GM23248 (cell line): Measurements from ENCODE around the gene ZNF264. TPM values are rescaled to one million over a fixed set of nuclear protein-coding genes. Genes with fewer than 3 reads are reported as not detected.

Experiments
- DNase-seq: peaks from one replicate; pipeline ENCODE4 v3.0.0-alpha.2; 2015
- H2AFZ ChIP-seq: fragments of 200-600 bp; sonication (generic); 2 replicates; pipeline ENCODE4 v1.6.1; 2016; ENCODE audit warnings: antibody characterized with exemption
- H3F3A ChIP-seq: fragments of 200-600 bp; sonication (generic); 2 replicates; pipeline ENCODE4 v1.6.1; 2016; ENCODE audit warnings: mild to moderate bottlenecking, antibody characterized with exemption, mixed run types; ENCODE audit not compliant: insufficient read depth
- H3K27ac ChIP-seq: fragments of 200-600 bp; sonication (generic); 2 replicates; pipeline ENCODE4 v1.5.1; 2016; ENCODE audit warnings: mild to moderate bottlenecking
- H3K27me3 ChIP-seq: fragments of 200-600 bp; sonication (generic); replicated peaks from 2 replicates; pipeline ENCODE4 v1.6.1; 2016; ENCODE audit warnings: mild to moderate bottlenecking; ENCODE audit not compliant: insufficient read depth
- H3K36me3 ChIP-seq: fragments of 200-600 bp; sonication (generic); 2 replicates; pipeline ENCODE4 v1.6.1; 2016; ENCODE audit warnings: low read depth, mild to moderate bottlenecking
- H3K4me1 ChIP-seq: fragments of 200-600 bp; sonication (generic); 2 replicates; pipeline ENCODE4 v1.6.1; 2016; ENCODE audit warnings: mild to moderate bottlenecking; ENCODE audit not compliant: insufficient read depth
- H3K4me2 ChIP-seq: fragments of 200-600 bp; sonication (generic); one replicate; pipeline ENCODE4 v1.6.1; 2016; ENCODE audit warnings: mild to moderate bottlenecking; ENCODE audit not compliant: unreplicated experiment
- H3K4me3 ChIP-seq: fragments of 200-600 bp; sonication (generic); 2 replicates; pipeline ENCODE4 v1.5.1; 2016; ENCODE audit warnings: mild to moderate bottlenecking
- H3K79me2 ChIP-seq: fragments of 200-600 bp; sonication (generic); 2 replicates; pipeline ENCODE4 v1.6.1; 2016; ENCODE audit warnings: mild to moderate bottlenecking; ENCODE audit not compliant: insufficient read depth
- H3K9ac ChIP-seq: fragments of 200-600 bp; sonication (generic); 2 replicates; pipeline ENCODE4 v1.6.1; 2016; ENCODE audit warnings: mild to moderate bottlenecking
- H3K9me2 ChIP-seq: fragments of 200-600 bp; sonication (generic); 2 replicates; pipeline ENCODE4 v1.6.1; 2016; ENCODE audit warnings: mixed run types, mild to moderate bottlenecking, moderate library complexity; ENCODE audit not compliant: insufficient read depth
- H3K9me3 ChIP-seq: fragments of 200-600 bp; sonication (generic); one replicate; pipeline ENCODE4 v1.6.1; 2017; ENCODE audit warnings: low read depth
- H4K20me1 ChIP-seq: fragments of 200-600 bp; sonication (generic); 2 replicates; pipeline ENCODE4 v1.6.0; 2016; ENCODE audit not compliant: insufficient read depth
- EZH2 ChIP-seq: fragments of 200-600 bp; sonication (generic); IDR thresholded peaks from 2 replicates; pipeline ENCODE4 v1.6.1; 2018; ENCODE audit warnings: antibody characterized with exemption, mild to moderate bottlenecking; ENCODE audit not compliant: insufficient read depth, poor library complexity, severe bottlenecking
- EZH2phosphoT487 ChIP-seq: fragments of 200-600 bp; sonication (generic); IDR thresholded peaks from 2 replicates; pipeline ENCODE4 v1.6.1; 2018; ENCODE audit warnings: antibody characterized with exemption, moderate library complexity, mild to moderate bottlenecking, low read depth; ENCODE audit not compliant: insufficient read depth
- WGBS, 2 experiments: methylation state at CpG; one replicate each; pipeline ENCODE4 v1.1.6; 2015 to 2017; ENCODE audit warnings: low lambda C conversion rate in 2 of 2, low coverage in 1 of 2; ENCODE audit errors: missing lambda C conversion rate in 2 of 2; 5-methylcytosine and 5-hydroxymethylcytosine counted together
- in situ Hi-C: fragments of 300-500 bp; cut with MboI; formaldehyde crosslinking; loops from 2 replicates; pipeline ENCODE4 v1.15.0; 2020
- polyA plus RNA-seq: library from polyadenylated mRNA; unstranded; fragments of >200 nt; fragmentation: Nextera tagmentation; extraction: Ambion mirVana; gene quantifications from 2 replicates; pipeline ENCODE4 v1.2.1, GENCODE V29; 2016
- total RNA-seq: library from RNA; depleted of rRNA; stranded (reverse); fragments of >200 nt; shearing (Covaris generic); gene quantifications from 2 replicates; pipeline ENCODE4 v1.2.3, GENCODE V29; 2014

Gene ZNF264
- total and polyA plus RNA-seq, 2 experiments from 2014 or later, result 3.8 to 23.5 TPM

- H3K4me1 ChIP-seq, result no peaks in the 10 kb centered on the region
- no peaks in the 10 kb centered on the region for H3K9me3 ChIP-seq
- no peak overlapping the region for H3K4me2 ChIP-seq
- no peak for TF ChIP-seq EZH2
- no peak for TF ChIP-seq EZH2phosphoT487
- H3K27ac ChIP-seq, result no peak overlapping the region
- no peak overlapping the region for H2AFZ ChIP-seq
- WGBS, 2 experiments, result 30 to 34% methylated on average over 7 of the region's 7 CpGs
- H4K20me1 ChIP-seq, result no peaks in the 10 kb centered on the region
- H3K27me3 ChIP-seq, result no peaks in the 10 kb centered on the region; the same call in 1 of the 2 replicates
- no peaks in the 10 kb centered on the region for H3K9me2 ChIP-seq
- in situ Hi-C loops, result no loop called here
- no peak overlapping the region for H3K9ac ChIP-seq
- H3K36me3 ChIP-seq, result no peaks in the 10 kb centered on the region
- H3K79me2 ChIP-seq, result no peaks in the 10 kb centered on the region
- no peaks in the 10 kb centered on the region for H3F3A ChIP-seq
- DNase-seq, result peak; percentile 9
- H3K4me3 ChIP-seq, result no peak overlapping the region
Observed at GRCh38 chr19:57165846-57166245, 25.5 kb upstream of the ZNF264 start.

- no peaks in the 10 kb centered on the region for H3K79me2 ChIP-seq
- H3K27ac ChIP-seq, result no peak within 1 kb of the TSS
- TF ChIP-seq EZH2phosphoT487 (no peak), EZH2 (no peak)
- H3K4me1 ChIP-seq, result no peaks in the 10 kb centered on the region
- H3K9me2 ChIP-seq, result no peaks in the 10 kb centered on the region
- no peak for DNase-seq
- peaks cover 4% of the 10 kb centered on the region; the same call in 1 of the 2 replicates for H3F3A ChIP-seq
- H3K4me3 ChIP-seq, result no peak within 1 kb of the TSS
- in situ Hi-C loops, result no loop called here
- H3K4me2 ChIP-seq, result no peak within 1 kb of the TSS
- no peaks in the 10 kb centered on the region for H4K20me1 ChIP-seq
- 56 to 59% methylated on average over 6 of the region's 6 CpGs for WGBS, 2 experiments
- no peaks in the 10 kb centered on the region for H3K9me3 ChIP-seq
- H3K9ac ChIP-seq, result no peak within 1 kb of the TSS
- H2AFZ ChIP-seq, result no peak within 1 kb of the TSS
- no peaks in the 10 kb centered on the region for H3K36me3 ChIP-seq
- H3K27me3 ChIP-seq, result no peaks in the 10 kb centered on the region; the same call in 1 of the 2 replicates
Observed at GRCh38 chr19:57167385-57167784, 23.9 kb upstream of the ZNF264 start, which contains the start of gene DUXA. Gene DUXA, minus strand, starts transcription at chr19:57167485. Its CDS starts 42 bp downstream, at chr19:57167443.

GRCh38 chr19:57171551-57172081 lies 19.7 kb upstream of the ZNF264 start:
- peak overlapping the region; percentile 44 for H3K4me2 ChIP-seq
- no peaks in the 10 kb centered on the region for H3K9me2 ChIP-seq
- DNase-seq, result peak; percentile 74
- no peaks in the 10 kb centered on the region for H3K9me3 ChIP-seq
- H3K27ac ChIP-seq, result peak overlapping the region; percentile 55
- H4K20me1 ChIP-seq, result no peaks in the 10 kb centered on the region
- peak overlapping the region; percentile 89 for H2AFZ ChIP-seq
- no peaks in the 10 kb centered on the region for H3K4me1 ChIP-seq
- no peaks in the 10 kb centered on the region; the same call in 1 of the 2 replicates for H3K27me3 ChIP-seq
- WGBS, 2 experiments, result 7 to 20% methylated on average over 9 to 30 of the region's 42 CpGs
- peak overlapping the region; percentile 72 for H3K9ac ChIP-seq
- H3K4me3 ChIP-seq, result peak overlapping the region; percentile 65
- H3F3A ChIP-seq, result peaks cover 7% of the 10 kb centered on the region; the same call in 1 of the 2 replicates
- no peaks in the 10 kb centered on the region for H3K36me3 ChIP-seq
- no peak for TF ChIP-seq EZH2
- TF ChIP-seq EZH2phosphoT487, result no peak
- in situ Hi-C loops, result no loop called here
- H3K79me2 ChIP-seq, result no peaks in the 10 kb centered on the region

- Histone ChIP-seq H3K36me3 (peaks cover 13% of the 10 kb centered on the region), H3F3A (no peaks in the 10 kb centered on the region), H3K4me2 (no peak overlapping the region), H2AFZ (peak overlapping the region; percentile 99), H4K20me1 (peaks cover 5% of the 10 kb centered on the region; the same call in 1 of the 2 replicates), H3K9me2 (no peaks in the 10 kb centered on the region), H3K4me3 (no peak overlapping the region), H3K9me3 (no peaks in the 10 kb centered on the region), H3K27me3 (no peaks in the 10 kb centered on the region), H3K4me1 (peaks cover 7% of the 10 kb centered on the region; the same call in 1 of the 2 replicates), H3K9ac (no peak overlapping the region), H3K27ac (no peak overlapping the region), H3K79me2 (peaks cover 40% of the 10 kb centered on the region)
- DNase-seq, result no peak
- in situ Hi-C loops, result no loop called here
- TF ChIP-seq EZH2 (no peak), EZH2phosphoT487 (no peak)
- WGBS, 2 experiments, result 78% methylated on average over 3 of the region's 3 CpGs
Observed at GRCh38 chr19:57190301-57190700, 999 bp upstream of the ZNF264 start.
